ENCODE results near the gene HVCN1.

- TF ChIP-seq POLR2A (IDR thresholded peaks at IDR 0.05; ENCODE audit: low read length), result no peak
- no peak for TF ChIP-seq GATA1 (IDR thresholded peaks at IDR 0.05; ENCODE audit: low read depth, low read length)
Observed at GRCh38 chr12:110599334-110599733, 89.6 kb downstream of the HVCN1 start.

Data from erythroblast (primary cell).